ENCODE measurements around the gene DEK.
"Not testable (repeated sequence)": the region's sequence is repeated elsewhere in the genome, so short reads cannot be mapped to it uniquely, and the experiment has no call there.

DEK gene

DNA sequence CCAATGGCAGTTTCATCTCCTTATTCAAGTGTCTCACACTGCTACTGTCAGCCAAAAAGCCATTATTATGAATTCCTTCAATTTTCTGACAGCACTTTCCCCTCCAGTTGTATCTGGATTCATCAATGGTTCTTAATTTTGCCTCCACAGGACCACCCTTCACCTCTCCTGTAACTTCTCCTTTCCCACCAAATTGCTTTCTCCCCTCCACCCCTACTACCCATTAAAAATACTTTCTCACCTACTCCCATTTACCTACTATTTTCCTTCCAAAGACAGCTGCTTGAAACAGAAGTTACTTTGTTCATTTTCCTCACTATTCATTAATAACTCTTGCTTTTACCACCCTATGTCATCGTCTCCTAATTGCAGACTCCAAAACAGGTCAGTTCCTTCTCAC lies 29.8 kb downstream of the DEK start:
- DNase-seq, result no peak

DNA sequence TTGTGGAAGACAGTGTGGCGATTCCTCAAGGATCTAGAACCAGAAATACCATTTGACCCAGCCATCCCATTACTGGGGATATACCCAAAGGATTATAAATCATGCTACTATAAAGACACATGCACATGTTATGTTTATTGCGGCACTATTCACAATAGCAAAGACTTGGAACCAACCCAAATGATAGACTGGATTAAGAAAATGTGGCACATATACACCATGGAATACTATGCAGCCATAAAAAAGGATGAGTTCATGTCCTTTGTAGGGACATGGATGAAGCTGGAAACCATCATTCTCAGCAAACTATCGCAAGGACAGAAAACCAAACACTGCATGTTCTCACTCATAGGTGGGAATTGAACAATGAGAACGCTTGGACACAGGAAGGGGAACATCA lies 30.6 kb downstream of the DEK start:
- not testable (repeated sequence) for DNase-seq

DNA sequence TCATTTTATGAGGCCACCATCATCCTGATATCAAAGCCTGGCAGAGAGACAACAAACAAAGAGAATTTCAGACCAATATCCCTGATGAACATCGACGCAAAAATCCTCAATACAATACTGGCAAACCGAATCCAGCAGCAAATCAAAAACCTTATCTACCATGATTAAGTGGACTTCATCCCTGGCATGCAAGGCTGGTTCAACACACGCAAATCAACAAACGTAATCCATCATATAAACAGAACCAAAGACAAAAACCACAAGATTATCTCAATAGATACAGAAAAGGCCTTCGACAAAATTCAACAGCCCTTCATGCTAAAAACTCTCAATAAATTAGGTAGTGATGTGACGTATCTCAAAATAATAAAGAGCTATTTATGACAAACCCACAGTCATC lies 32.5 kb downstream of the DEK start:
- DNase-seq, result not testable (repeated sequence)

DNA sequence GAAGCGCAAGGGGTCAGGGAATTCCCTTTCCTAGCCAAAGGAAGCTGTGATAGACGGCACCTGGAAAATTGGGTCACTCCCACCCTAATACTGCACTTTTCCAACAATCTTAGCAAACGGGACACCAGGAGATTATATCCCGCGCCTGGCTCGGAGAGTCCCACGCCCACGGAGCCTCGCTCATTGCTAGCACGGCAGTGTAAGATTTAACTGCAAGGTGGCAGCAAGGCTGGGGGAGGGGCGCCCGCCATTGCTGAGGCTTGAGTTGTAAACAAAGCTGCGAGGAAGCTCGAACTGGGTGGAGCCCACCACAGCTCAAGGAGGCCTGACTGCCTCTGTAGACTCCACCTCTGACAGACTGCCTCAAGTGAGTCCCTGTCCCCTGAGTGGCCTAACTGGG lies 35.7 kb downstream of the DEK start:
- DNase-seq, result not testable (repeated sequence)

DNA sequence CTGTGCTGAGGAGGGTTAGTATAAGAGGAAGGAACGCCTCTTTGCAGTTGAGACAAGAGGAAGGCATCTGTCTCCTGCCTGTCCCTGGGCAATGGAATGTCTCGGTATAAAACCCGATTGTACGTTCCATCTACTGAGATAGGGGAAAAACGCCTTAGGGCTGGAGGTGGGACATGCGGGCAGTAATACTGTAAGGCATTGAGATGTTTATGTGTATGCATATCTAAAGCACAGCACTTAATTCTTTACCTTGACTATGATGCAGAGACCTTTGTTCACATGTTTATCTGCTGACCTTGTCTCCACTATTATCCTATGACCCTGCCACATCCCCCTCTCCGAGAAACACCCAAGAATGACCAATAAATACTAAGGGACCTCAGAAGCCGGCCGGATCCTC lies 37.2 kb downstream of the DEK start:
- not testable (repeated sequence) for DNase-seq

DNA sequence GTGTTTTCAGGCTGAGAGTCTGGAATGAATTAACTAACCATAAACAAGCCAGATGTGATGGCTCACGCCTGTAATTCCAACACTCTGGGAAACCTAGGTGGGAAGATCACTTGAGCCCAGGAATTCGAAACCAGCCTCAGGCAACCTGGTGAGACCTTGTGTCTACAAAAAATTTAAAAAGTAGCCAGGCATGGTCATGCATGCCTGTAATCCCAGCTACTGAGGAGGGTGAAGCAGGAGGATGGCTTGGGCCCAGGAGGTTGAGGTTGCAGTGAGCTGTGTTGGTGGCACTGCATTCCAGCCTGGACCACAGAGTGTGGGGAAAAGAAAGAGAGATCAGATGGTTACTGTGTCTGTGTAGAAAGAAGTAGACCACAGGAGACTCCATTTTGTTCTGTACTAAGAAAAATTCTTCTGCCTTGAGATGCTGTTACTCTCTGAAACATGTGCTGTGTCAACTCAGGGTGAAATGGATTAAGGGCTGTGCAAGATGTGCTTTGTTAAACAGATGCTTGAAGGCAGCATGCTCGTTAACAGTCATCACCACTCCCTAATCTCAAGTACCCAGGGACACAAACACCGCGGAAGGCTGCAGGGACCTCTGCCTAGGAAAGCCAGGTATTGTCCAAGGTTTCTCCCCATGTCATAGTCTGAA lies 37.8 kb downstream of the DEK start:
- DNase-seq, result not testable (repeated sequence)

DNA sequence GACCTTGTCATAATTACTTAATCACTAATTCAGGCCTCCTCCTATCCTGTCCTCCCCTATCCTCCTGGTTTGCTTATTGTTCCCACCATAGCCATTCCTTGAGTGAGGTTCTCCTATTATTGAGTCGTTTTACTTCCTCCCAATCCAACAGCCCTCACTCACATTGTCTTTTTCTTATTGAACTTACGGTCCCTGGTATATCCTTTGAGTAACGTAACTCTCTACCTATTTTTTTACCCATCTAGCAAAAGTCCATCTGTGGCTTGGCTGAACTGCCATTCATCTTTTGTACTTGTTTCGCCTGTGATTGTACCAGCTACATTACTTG lies 43.1 kb downstream of the DEK start:
- DNase-seq, result no peak

DNA sequence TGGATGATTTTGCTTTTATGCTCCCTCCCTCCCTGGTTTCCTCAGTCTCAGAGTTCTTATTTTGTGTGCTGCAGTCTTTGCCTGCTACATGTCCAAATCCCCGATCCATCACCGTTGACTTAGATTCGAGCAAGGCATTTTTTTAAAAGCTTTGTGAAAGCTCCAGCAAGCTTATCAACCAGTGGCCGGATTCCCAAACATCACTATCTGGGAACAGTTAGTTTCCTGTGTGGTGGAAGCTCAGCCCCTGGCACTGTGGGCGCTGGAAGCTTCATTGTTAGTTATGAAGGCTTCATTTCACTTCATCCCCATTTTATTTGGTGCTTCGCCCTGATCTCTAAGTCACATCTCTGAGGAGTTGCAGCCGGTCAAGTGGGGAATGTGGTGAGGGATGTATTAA lies 44.7 kb downstream of the DEK start:
- DNase-seq, result no peak

DNA sequence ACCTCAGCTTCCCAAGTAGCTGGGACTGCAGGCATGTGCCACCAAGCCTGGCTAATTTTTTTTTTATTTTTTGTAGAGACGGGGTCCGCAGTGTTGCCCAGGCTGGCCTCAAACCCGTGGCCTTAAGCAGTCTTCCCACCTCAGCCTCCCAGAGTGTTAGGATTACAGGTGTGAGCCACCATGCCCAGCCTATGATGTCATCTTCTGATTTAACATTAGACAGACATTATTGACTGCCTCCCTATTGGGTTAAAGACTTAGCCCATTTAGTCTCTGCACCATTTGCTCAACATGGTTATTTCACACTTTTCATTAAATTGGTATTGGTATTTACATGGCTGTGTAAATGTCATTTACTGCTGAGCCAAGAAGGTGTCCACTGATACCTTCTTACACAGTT lies 46.1 kb downstream of the DEK start:
- DNase-seq, result no peak

DNA sequence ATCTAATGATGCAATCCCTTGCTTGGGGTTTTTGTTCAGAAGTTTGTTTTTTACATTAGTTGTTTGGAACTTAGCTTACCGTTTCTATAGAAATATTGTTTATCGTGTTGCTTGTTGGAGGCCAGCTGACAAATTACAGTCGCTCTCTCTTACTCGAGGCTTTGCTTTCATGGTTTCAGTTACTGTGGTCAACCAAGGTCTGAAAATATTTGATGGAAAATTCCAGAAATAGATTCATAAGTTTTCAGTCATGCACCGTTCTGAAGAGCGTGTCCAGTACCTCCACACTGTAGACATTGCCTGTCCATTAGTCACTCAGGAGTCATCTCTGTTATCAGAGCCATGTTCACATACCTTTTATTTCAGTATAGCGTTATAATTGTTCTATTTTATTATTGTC lies 47.9 kb downstream of the DEK start:
- no peak for DNase-seq

DNA sequence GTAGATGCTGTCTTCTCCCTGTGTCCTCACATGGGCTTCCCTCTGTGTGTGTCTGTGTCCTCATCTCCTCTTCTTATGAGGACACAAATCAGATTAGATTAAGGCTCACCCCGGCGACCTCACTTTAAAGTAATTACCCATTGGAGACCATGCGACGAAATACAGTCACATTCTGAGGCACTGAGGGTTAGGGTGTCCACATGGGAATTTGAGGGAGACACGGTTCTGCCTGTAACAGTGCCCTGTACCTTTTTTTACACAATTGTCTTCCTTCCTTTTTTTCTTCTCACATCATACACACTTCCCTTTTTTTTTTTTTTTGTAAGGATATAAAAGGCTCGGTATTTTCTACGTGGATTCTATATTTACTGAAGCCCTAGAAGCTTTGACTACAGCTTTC lies 48.9 kb downstream of the DEK start:
- DNase-seq, result no peak

DNA sequence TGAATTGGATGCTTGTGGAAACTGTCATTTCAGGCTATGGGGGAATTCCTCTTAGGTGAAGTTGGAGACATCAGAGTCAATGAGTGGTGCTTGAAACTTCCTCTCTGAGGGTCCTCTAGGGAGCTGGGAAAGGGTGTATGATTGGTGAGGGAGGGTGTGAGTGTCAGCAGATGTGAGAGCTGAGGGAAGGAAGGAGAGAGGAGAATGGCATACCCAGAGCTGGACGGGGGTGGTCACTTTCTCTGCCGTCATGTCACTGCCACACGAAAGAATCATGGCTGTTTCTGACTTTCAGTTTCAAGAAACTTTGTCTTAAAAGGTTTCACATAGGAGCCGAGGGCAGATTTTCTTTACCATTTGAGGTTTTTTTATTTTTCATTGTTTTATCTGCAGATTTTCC lies 50.3 kb downstream of the DEK start:
- DNase-seq, result no peak

DNA sequence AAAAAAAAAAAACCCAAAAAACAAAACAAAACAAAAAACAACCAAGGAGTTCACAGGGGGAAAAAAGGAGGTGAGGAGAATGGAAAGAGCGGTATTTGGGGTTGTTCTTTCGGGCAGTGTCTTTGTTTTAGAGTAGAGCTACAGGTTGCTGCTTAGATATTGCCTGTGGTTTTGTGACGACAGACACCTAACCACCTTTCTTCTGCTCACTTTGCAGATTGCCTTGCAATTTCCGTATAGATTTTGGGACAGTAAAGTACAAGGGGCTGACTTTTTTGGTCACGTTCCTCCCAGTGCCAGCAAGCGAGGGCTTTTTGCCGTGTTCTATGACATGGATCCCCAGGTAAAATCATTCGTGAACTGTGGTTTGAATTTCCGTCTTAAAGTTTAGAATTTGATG lies 50.9 kb downstream of the DEK start:
- DNase-seq, result no peak

DNA sequence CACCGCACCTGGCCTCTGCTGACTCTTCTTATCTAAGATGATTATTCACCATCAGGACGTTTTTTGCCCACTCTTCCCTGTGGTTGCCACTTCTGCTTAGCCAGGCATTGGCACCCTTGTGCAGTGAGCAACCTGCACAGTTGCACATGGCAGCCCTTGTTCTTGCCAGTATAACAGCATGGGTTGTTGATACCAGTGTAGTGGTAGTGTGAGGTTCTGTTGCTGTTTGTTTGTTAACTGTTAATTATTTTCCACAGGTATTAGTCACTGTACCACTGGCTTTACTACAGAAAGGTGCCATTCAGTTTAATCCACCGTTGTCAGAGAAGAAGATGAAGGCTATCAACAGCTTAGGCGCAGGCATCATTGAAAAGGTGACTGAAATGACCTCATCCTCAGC lies 52.1 kb downstream of the DEK start:
- DNase-seq, result no peak

DNA sequence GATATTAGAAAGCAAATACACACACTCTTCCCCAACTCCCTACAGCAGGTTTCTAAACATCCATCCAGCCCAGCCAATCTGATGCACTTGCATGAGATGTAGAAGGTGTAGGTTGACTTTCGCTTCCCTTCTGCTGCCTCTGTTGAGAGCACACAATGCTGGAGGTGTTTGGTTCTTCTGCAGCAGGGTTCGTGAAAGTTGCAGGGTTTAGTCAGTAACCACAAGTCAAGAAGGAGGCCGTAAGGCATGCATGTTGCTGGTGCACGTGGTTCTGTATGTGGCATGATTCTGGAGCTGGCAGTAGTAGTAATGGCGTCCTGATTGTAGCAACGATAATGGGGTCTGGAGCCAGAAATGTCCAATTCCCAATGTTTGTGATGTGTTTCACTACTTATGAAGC lies 53.0 kb downstream of the DEK start:
- DNase-seq, result no peak

DNA sequence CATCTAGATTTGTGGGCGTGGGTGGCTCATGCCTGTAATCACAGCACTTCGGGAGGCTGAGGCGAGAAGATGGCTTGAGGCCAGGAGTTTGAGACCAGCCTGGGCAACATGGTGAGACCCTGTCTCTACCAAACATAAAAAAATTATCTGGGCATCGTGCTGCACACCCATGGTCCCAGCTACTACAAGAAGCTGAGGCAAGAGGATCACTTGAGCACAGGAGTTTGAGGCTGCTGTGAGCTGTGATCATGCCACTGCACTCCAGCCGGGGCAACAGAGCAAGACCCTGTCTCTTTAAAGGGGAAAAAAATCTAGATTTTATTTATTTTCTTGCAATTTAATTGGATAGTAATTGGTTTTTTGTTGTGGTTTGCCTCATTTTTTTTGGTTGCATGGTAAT lies 53.6 kb downstream of the DEK start:
- no peak for DNase-seq

DNA sequence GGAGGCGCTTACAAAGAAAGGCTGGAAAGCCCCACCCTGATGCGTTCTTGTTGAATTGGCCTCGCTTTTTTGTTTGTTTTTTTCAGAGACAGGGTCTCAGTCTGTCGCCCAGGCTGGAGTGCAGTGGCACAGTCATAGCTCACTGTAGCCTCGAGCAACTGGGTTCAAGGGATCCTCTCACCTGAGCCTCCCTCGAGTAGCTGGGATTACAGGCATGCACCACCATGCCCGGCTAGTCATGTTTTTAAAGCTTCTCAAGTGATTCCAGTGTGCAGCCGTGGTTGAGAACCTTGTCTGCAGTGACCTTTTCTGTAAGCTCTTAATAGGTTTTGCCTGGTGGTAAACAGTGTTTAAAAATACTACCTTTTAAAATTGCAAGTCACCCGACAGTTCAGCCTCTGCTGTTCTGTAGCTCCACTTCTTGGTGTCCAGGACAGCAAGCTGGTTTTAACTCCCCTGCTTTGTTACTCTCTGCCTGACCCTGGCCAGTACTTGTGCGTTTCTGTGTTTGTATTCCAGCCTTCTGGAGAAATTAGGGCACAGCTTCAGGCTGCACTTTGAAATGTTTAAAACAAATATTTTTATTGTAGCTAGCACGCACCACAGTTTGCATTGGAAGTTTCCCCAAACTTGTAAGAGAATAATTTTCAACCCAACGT lies 54.7 kb downstream of the DEK start:
- DNase-seq, result no peak

DNA sequence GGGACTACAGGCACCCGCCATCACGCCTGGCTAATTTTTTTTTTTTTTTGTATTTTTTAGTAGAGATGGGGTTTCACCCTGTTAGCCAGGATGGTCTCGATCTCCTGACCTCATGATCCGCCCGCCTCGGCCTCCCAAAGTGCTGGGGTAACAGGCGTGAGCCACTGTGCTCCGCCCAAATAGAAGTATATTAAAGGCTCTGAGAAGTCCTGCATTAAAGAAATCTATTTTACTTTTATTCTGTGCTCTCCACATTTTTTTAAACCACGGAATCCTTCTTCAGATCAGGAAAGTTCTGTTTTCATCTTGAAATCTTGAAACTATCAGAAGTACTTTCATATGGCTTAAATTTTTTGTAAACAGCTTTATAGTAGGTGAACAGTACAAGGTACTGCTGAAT lies 55.6 kb downstream of the DEK start:
- DNase-seq, result not testable (repeated sequence)

DNA sequence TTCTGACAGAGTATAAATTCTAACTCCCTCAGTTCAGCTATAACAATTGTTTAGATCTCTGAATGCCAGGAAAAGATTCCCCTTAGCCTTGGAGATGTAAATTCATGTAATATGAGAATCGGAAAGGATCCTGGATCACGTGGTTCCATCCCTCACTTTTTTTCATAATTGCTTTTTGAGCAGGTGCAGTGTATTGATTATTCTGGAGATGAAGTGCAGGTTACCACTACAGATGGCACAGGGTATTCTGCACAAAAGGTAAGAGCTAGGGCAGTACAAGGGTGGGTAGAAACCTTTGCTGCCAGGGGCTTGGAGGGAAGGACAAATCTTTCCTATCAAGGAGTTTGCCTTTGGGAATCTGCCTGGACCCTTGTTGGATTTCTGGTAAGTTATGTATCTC lies 56.4 kb downstream of the DEK start:
- peak; percentile 84 for DNase-seq

DNA sequence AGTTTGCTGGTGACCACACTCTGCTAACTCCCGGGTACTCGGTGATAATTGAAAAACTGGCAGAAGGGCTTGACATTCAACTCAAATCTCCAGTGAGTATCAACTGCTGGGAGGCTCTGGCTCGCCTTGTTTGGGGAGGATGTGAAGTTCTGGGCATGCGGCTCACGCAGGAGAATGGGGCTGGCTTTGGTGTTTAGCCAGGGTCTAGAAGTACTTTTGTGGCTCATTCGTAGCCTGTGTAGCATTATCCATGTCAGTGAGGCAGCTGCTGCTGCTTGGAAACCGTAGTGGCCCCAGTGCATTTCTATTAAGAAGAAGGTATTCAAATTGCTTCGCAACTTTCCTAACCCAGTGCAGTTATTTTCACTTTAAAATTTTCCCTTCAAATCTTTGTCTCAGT lies 56.9 kb downstream of the DEK start:
- peak; percentile 69 for DNase-seq

DNA sequence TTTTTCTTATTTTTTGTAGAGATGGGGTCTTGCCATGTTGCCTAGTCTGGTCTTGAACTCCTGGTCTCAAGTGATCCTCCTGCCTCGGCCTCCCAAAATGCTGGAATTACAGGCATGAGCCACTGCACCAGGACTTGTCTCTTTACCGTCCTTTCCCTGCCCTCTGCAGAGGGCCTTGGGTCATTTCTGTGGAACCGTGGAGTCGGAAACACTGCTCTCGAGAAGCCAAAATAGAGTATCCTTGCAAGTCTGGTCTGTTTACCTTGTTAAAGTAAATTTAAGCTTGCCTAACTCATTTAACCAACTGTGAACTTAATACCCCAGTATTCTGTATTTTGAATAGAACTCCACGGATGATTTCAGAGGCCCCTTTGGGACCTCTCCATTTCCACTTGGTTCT lies 57.7 kb downstream of the DEK start:
- no peak for DNase-seq

DNA sequence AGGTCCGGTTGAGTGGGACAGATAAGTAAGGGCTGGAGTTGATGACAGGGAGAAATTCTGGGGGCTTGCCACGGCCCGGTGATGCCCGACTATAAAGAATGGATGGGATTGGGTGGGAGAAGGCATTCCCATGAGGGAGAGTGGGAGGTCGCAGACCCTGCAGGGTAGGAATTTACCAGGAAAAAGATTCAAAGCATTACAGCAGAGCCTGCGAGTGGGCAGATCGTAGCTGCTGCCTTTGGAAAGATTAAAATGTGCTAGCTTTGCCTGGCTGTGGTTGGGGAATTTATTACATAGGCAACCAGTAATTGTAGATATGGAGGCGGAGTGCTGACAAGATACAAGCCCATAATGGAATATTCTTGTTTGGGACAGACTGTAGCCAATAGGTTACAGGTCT lies 59.6 kb downstream of the DEK start:
- DNase-seq, result no peak

DNA sequence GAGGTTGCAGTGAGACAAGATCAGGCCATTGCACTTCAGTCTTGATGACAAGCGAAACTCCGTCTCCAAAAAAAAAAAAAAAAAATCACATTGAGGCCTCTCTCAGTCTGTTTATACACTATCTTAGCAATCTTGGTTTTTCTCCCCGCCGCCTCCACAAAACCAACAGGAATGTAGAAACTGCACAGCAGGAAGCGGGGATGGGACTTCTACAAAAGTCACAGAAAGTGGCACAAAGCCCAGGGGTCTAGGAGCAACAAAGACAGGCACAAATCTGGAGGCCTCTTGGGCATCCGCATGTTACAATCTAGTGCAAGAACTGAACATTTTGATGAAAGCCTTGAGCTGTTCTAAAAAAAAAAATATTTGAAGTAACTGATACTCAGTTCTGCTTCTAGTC lies 60.5 kb downstream of the DEK start:
- DNase-seq, result no peak

DNA sequence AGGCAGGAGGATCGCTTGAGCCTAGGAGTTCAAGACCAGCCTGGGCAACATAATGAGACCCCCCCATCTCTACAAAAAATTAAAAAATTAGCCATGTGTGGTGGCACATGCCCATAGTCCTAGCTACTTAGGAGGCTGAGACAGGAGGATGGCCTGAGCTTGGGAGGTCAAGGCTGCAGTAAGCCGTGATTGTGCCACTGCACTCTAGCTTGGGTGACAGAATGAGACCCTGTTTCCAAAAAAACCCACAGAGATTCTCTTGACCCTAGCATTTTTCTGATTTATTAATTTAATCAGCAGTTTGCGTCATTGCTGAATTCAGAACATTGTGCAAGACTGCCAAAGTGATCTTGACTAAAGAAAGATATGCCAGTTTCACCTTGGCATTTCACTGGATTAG lies 72.3 kb downstream of the DEK start:
- DNase-seq, result no peak

DNA sequence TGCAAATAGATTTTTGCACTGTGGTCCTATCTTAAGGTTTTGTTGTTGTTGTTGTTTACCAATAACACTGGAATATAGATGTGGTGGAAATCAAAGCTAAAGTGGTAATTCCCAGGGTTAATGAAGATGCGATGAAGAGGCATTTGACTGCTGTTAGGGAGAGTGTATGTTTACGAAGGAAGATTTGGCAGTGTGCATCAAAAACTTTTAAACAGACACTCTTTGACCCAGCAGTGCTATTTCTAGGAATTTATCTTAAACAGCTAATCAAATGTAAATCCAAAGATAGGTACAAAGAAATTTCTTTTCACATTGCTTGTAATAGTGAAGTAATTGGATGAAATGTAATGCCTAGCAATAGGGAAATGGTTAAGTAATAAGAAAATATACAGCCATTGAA lies 75.1 kb downstream of the DEK start:
- DNase-seq, result no peak

Measured in NCI-H1092 (cell line).